ENCODE data around the gene POLR2H. TPM values are rescaled to one million over a fixed set of nuclear protein-coding genes. Genes with fewer than 3 reads are reported as not detected.

POLR2H gene
- polyA plus RNA-seq, 4 donors, result 124 to 346 (median 204) TPM

- FAIRE-seq (no peak), DNase-seq (no peak)
- Histone ChIP-seq H3K9me3 (ENCODE audit: control insufficient read depth in 2 of 2, insufficient read depth in 1 of 2, low read depth in 1 of 2, low read length in 1 of 2) (no peaks in the 10 kb centered on the region), H3K27ac (ENCODE audit: low read depth in 1 of 3, low read length in 2 of 3) (peak overlapping the region in 1 of 3 donors; percentile 35), H3K4me1 (ENCODE audit: control insufficient read depth in 3 of 3, insufficient read depth in 2 of 3, low read depth in 1 of 3, low read length in 2 of 3) (peaks cover 0 to 15% (median 0%) of the 10 kb centered on the region in 3 donors), H3K36me3 (ENCODE audit: control insufficient read depth in 3 of 3, insufficient read depth in 2 of 3, low read depth in 1 of 3, low read length in 3 of 3) (peaks cover 10 to 78% (median 43%) of the 10 kb centered on the region in 3 donors), H3K27me3 (ENCODE audit: control insufficient read depth in 3 of 3, insufficient read depth in 3 of 3, low read length in 3 of 3) (no peaks in the 10 kb centered on the region), H3K4me3 (ENCODE audit: low read depth in 1 of 3, low read length in 3 of 3) (no peak overlapping the region)
- 79 to 87% (median 86%) methylated on average over 10 of the region's 10 CpGs for WGBS, 3 donors
These were observed 29.0 kb upstream of the POLR2H start for GRCh38 chr3:184332370-184333090.

- Histone ChIP-seq H3K4me1 (ENCODE audit: control insufficient read depth in 3 of 3, insufficient read depth in 2 of 3, low read depth in 1 of 3, low read length in 2 of 3) (peaks cover 0 to 21% (median 0%) of the 10 kb centered on the region in 3 donors), H3K9me3 (ENCODE audit: control insufficient read depth in 2 of 2, insufficient read depth in 1 of 2, low read depth in 1 of 2, low read length in 1 of 2) (no peaks in the 10 kb centered on the region), H3K27ac (ENCODE audit: low read depth in 1 of 3, low read length in 2 of 3) (peak overlapping the region in 1 of 3 donors; percentile 35), H3K4me3 (ENCODE audit: low read depth in 1 of 3, low read length in 3 of 3) (no peak overlapping the region), H3K36me3 (ENCODE audit: control insufficient read depth in 3 of 3, insufficient read depth in 2 of 3, low read depth in 1 of 3, low read length in 3 of 3) (peaks cover 7 to 73% (median 38%) of the 10 kb centered on the region in 3 donors), H3K27me3 (ENCODE audit: control insufficient read depth in 3 of 3, insufficient read depth in 3 of 3, low read length in 3 of 3) (no peaks in the 10 kb centered on the region)
- WGBS, 3 donors, result 82 to 89% (median 85%) methylated on average over 6 of the region's 6 CpGs
- DNase-seq, result no peak
- FAIRE-seq, result no peak
These were observed 28.3 kb upstream of the POLR2H start for GRCh38 chr3:184333190-184333589.

- Histone ChIP-seq H3K27ac (ENCODE audit: low read depth in 1 of 3, low read length in 2 of 3) (no peak overlapping the region), H3K36me3 (ENCODE audit: control insufficient read depth in 3 of 3, insufficient read depth in 2 of 3, low read depth in 1 of 3, low read length in 3 of 3) (peaks cover 2 to 68% (median 35%) of the 10 kb centered on the region in 3 donors), H3K9me3 (ENCODE audit: control insufficient read depth in 2 of 2, insufficient read depth in 1 of 2, low read depth in 1 of 2, low read length in 1 of 2) (no peaks in the 10 kb centered on the region), H3K27me3 (ENCODE audit: control insufficient read depth in 3 of 3, insufficient read depth in 3 of 3, low read length in 3 of 3) (no peaks in the 10 kb centered on the region), H3K4me1 (ENCODE audit: control insufficient read depth in 3 of 3, insufficient read depth in 2 of 3, low read depth in 1 of 3, low read length in 2 of 3) (peaks cover 0 to 24% (median 0%) of the 10 kb centered on the region in 3 donors), H3K4me3 (ENCODE audit: low read depth in 1 of 3, low read length in 3 of 3) (no peak overlapping the region)
- no peak for DNase-seq
- FAIRE-seq, result no peak
- WGBS, 3 donors, result 76 to 78% (median 77%) methylated on average over 3 of the region's 3 CpGs
These were observed 27.8 kb upstream of the POLR2H start for GRCh38 chr3:184333700-184334099.

- Histone ChIP-seq H3K4me3 (ENCODE audit: low read depth in 1 of 3, low read length in 3 of 3) (no peak overlapping the region), H3K27ac (ENCODE audit: low read depth in 1 of 3, low read length in 2 of 3) (peak overlapping the region in 2 of 3 donors; percentile 6 to 97), H3K36me3 (ENCODE audit: control insufficient read depth in 3 of 3, insufficient read depth in 2 of 3, low read depth in 1 of 3, low read length in 3 of 3) (peaks cover under 1 to 63% (median 32%) of the 10 kb centered on the region in 3 donors), H3K4me1 (ENCODE audit: control insufficient read depth in 3 of 3, insufficient read depth in 2 of 3, low read depth in 1 of 3, low read length in 2 of 3) (peaks cover 0 to 29% (median 0%) of the 10 kb centered on the region in 3 donors), H3K9me3 (ENCODE audit: control insufficient read depth in 2 of 2, insufficient read depth in 1 of 2, low read depth in 1 of 2, low read length in 1 of 2) (no peaks in the 10 kb centered on the region), H3K27me3 (ENCODE audit: control insufficient read depth in 3 of 3, insufficient read depth in 3 of 3, low read length in 3 of 3) (no peaks in the 10 kb centered on the region)
- WGBS, 3 donors, result 74 to 80% (median 79%) methylated on average over 14 to 15 of the region's 15 CpGs
- peak; percentile 30 to 32 for DNase-seq
- FAIRE-seq, result no peak
These were observed 26.9 kb upstream of the POLR2H start for GRCh38 chr3:184334470-184335158.

- FAIRE-seq, result no peak
These were observed 26.2 kb upstream of the POLR2H start for GRCh38 chr3:184335291-184335660.

GRCh38 chr3:184335661-184336546 is 25.6 kb upstream of the POLR2H start:
- peaks cover 0 to 29% (median 0%) of the 10 kb centered on the region in 3 donors for H3K4me1 ChIP-seq (ENCODE audit: control insufficient read depth in 3 of 3, insufficient read depth in 2 of 3, low read depth in 1 of 3, low read length in 2 of 3)
- H3K27ac ChIP-seq (ENCODE audit: low read depth in 1 of 3, low read length in 2 of 3), result peak overlapping the region; percentile 86 to 97 (median 95)
- no peaks in the 10 kb centered on the region for H3K9me3 ChIP-seq (ENCODE audit: control insufficient read depth in 2 of 2, insufficient read depth in 1 of 2, low read depth in 1 of 2, low read length in 1 of 2)
- H3K36me3 ChIP-seq (ENCODE audit: control insufficient read depth in 3 of 3, insufficient read depth in 2 of 3, low read depth in 1 of 3, low read length in 3 of 3), result peaks cover 0 to 57% (median 31%) of the 10 kb centered on the region in 3 donors
- DNase-seq (peak; percentile 77 to 94), FAIRE-seq (no peak)
- 0 to 1% (median 1%) methylated on average over 48 to 77 of the region's 77 CpGs for WGBS, 3 donors
- H3K4me3 ChIP-seq (ENCODE audit: low read depth in 1 of 3, low read length in 3 of 3), result peak overlapping the region; percentile 71 to 79 (median 73)
- no peaks in the 10 kb centered on the region for H3K27me3 ChIP-seq (ENCODE audit: control insufficient read depth in 3 of 3, insufficient read depth in 3 of 3, low read length in 3 of 3)

More at GRCh38 chr3:184335291-184335660, 26.2 kb upstream of the POLR2H start:
- no peaks in the 10 kb centered on the region for H3K27me3 ChIP-seq (ENCODE audit: control insufficient read depth in 3 of 3, insufficient read depth in 3 of 3, low read length in 3 of 3)
- peak overlapping the region in 1 of 3 donors; percentile 71 for H3K4me3 ChIP-seq (ENCODE audit: low read depth in 1 of 3, low read length in 3 of 3)
- peak overlapping the region; percentile 86 to 97 (median 95) for H3K27ac ChIP-seq (ENCODE audit: low read depth in 1 of 3, low read length in 2 of 3)
- H3K9me3 ChIP-seq (ENCODE audit: control insufficient read depth in 2 of 2, insufficient read depth in 1 of 2, low read depth in 1 of 2, low read length in 1 of 2), result no peaks in the 10 kb centered on the region
- H3K36me3 ChIP-seq (ENCODE audit: control insufficient read depth in 3 of 3, insufficient read depth in 2 of 3, low read depth in 1 of 3, low read length in 3 of 3), result peaks cover 0 to 58% (median 32%) of the 10 kb centered on the region in 3 donors
- WGBS, 3 donors, result 45 to 56% (median 46%) methylated on average over 4 of the region's 4 CpGs
- H3K4me1 ChIP-seq (ENCODE audit: control insufficient read depth in 3 of 3, insufficient read depth in 2 of 3, low read depth in 1 of 3, low read length in 2 of 3), result peaks cover 0 to 29% (median 0%) of the 10 kb centered on the region in 3 donors
- DNase-seq, result no peak

- DNase-seq (peak; percentile 61 to 73), FAIRE-seq (no peak)
- H3K27ac ChIP-seq (ENCODE audit: low read depth in 1 of 3, low read length in 2 of 3), result peak overlapping the region; percentile 86 to 97 (median 95)
- H3K27me3 ChIP-seq (ENCODE audit: control insufficient read depth in 3 of 3, insufficient read depth in 3 of 3, low read length in 3 of 3), result no peaks in the 10 kb centered on the region
- 23 to 27% (median 25%) methylated on average over 17 of the region's 17 CpGs for WGBS, 3 donors
- H3K9me3 ChIP-seq (ENCODE audit: control insufficient read depth in 2 of 2, insufficient read depth in 1 of 2, low read depth in 1 of 2, low read length in 1 of 2), result no peaks in the 10 kb centered on the region
- H3K4me1 ChIP-seq (ENCODE audit: control insufficient read depth in 3 of 3, insufficient read depth in 2 of 3, low read depth in 1 of 3, low read length in 2 of 3), result peaks cover 0 to 29% (median 0%) of the 10 kb centered on the region in 3 donors
- peaks cover 0 to 54% (median 23%) of the 10 kb centered on the region in 3 donors for H3K36me3 ChIP-seq (ENCODE audit: control insufficient read depth in 3 of 3, insufficient read depth in 2 of 3, low read depth in 1 of 3, low read length in 3 of 3)
- peak overlapping the region; percentile 71 to 79 (median 73) for H3K4me3 ChIP-seq (ENCODE audit: low read depth in 1 of 3, low read length in 3 of 3)
These were observed 24.7 kb upstream of the POLR2H start for GRCh38 chr3:184336547-184337398.
